AG04449 (cell line): Measurements from ENCODE around the gene GAL3ST1.
A peak's percentile ranks its signal among the peaks of the same experiment; 100 is the strongest.
"Not testable (repeated sequence)": the region's sequence is repeated elsewhere in the genome, so short reads cannot be mapped to it uniquely, and the experiment has no call there.

Experiments
- CTCF ChIA-PET: fragments of 350-600 bp; formaldehyde crosslinking; extraction: SDS; loops from one replicate; lab custom pipeline; 2021; ENCODE audit warnings: antibody characterized with exemption; lab: Yijun Ruan, JAX
- POLR2A ChIA-PET: fragments of 400-600, 350-600 bp; formaldehyde crosslinking; extraction: SDS; loops from one replicate; lab custom pipeline; 2020; ENCODE audit warnings: antibody characterized with exemption, inconsistent platforms; lab: Yijun Ruan, JAX
- DNase-seq: peaks from one replicate; pipeline ENCODE4 v3.0.0-alpha.2; 2010; ENCODE audit warnings: low read depth, low spot score
- H3K4me3 ChIP-seq: 2 replicates; pipeline ENCODE4 v1.5.1; 2011; ENCODE audit warnings: low read depth, mild to moderate bottlenecking, control low read depth, low read length
- CTCF ChIP-seq: IDR thresholded peaks from one replicate; pipeline ENCODE4 v1.5.1; 2011; ENCODE audit warnings: mild to moderate bottlenecking, moderate library complexity, low read length, control low read depth, inconsistent platforms; ENCODE audit not compliant: insufficient read depth; ENCODE audit errors: missing control alignments

Gene GAL3ST1

GRCh38 chr22:30601464-30601863 lies 27.0 kb upstream of the GAL3ST1 start:
- ChIA-PET POLR2A (no interaction called here), CTCF (interaction anchor here (0.7 to 2.0 kb wide), 8 partner anchors 9 to 206 kb away, joined by 3 to 7 read pairs (median 3); partner anchors contain the start of gene PES1)
- no peak for DNase-seq
- H3K4me3 ChIP-seq, result no peak overlapping the region
- no peak for TF ChIP-seq CTCF

GRCh38 chr22:30600921-30601320 lies 26.5 kb upstream of the GAL3ST1 start:
- ChIA-PET POLR2A (no interaction called here), CTCF (interaction anchor here (1.1 to 2.0 kb wide), 3 partner anchors 9 to 154 kb away, joined by 3 to 7 read pairs (median 7); partner anchors contain the start of gene PES1)
- H3K4me3 ChIP-seq, result no peak overlapping the region
- TF ChIP-seq CTCF, result no peak
- DNase-seq, result no peak

GRCh38 chr22:30598986-30599385 lies 24.5 kb upstream of the GAL3ST1 start:
- no peak for DNase-seq
- ChIA-PET POLR2A (no interaction called here), CTCF (interaction anchor here (0.6 to 1.4 kb wide), 4 partner anchors 36 to 156 kb away, joined by 3 to 5 read pairs (median 4); partner anchors contain the start of gene SLC35E4)
- no peak overlapping the region for H3K4me3 ChIP-seq
- TF ChIP-seq CTCF, result no peak

GRCh38 chr22:30596886-30597285 lies 22.4 kb upstream of the GAL3ST1 start:
- ChIA-PET CTCF (interaction anchor here (1.2 kb wide), 1 partner anchor 10 kb away, joined by 3 read pairs; the partner anchor contains the start of gene TCN2), POLR2A (no interaction called here)

GRCh38 chr22:30596199-30596598 lies 21.7 kb upstream of the GAL3ST1 start:
- POLR2A ChIA-PET, result no interaction called here
- CTCF ChIA-PET, result interaction anchor here (1.0 to 1.6 kb wide), 2 partner anchors 10 to 12 kb away, joined by 5 to 8 read pairs; no protein-coding TSS in a partner anchor
- no peak overlapping the region for H3K4me3 ChIP-seq
- TF ChIP-seq CTCF, result no peak
- DNase-seq, result no peak

More at GRCh38 chr22:30596886-30597285, 22.4 kb upstream of the GAL3ST1 start:
- H3K4me3 ChIP-seq, result no peak overlapping the region
- no peak for TF ChIP-seq CTCF
- DNase-seq, result no peak

- CTCF ChIA-PET, result interaction anchor here (0.7 to 2.4 kb wide), 9 partner anchors 9 to 328 kb away, joined by 3 to 7 read pairs (median 5); no protein-coding TSS in a partner anchor
- DNase-seq, POLR2A ChIA-PET: not testable (repeated sequence)
- peak overlapping the region; percentile 40 for H3K4me3 ChIP-seq
These were observed 17.9 kb upstream of the GAL3ST1 start for GRCh38 chr22:30592360-30592713.
